HG03460 (cell line): ENCODE measurements around the gene PCDH15.

Experiments
- ATAC-seq: cut with Tn5 transposase; IDR thresholded peaks from one replicate; pipeline ENCODE4 v1.9.1; 2021; ENCODE audit not compliant: unreplicated experiment

Gene PCDH15

DNA sequence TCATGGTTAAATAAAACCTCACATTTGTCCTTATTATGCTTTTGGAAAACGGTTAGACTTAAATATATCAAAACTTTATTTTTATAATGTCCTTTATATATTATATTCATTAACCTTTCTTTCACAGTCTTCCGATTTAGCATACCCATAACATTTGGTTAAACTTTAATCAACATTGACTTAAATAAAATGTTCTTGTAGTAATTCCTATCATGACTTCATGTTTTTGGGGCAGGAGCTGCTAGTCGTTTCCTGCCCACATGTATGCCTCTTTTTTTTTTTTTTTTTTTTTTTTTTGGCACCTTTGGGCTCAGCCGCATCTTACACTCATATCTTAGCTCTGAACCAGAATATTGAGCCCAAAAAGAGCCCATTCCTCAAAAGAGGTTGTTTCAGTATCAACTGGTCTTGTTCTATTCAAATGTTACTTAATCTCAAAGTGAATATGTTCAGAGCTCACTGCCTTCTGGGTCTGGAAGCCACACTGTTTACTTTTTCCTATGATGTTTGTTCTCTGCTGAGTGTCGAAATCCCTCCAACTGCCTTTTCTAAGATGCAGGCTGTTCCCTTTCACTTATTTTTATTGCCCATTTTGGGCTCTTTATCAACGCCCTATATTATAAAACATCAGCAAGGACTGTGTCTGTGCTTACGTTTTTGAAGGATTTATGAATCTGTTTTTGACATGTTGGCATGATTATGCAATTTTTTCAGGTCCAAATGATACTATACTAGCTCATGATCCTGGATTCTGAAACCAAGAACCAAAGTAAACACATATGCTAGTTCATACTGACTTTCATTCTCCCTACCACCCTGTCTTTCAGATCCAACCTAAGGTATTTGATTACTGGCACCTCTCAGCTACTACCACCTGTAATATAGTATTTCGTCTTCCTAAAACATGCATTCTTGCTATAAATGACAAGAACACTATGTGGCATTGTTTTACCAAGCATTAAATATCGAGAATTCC, 914.4 kb downstream of the PCDH15 start:
- no peak for ATAC-seq

DNA sequence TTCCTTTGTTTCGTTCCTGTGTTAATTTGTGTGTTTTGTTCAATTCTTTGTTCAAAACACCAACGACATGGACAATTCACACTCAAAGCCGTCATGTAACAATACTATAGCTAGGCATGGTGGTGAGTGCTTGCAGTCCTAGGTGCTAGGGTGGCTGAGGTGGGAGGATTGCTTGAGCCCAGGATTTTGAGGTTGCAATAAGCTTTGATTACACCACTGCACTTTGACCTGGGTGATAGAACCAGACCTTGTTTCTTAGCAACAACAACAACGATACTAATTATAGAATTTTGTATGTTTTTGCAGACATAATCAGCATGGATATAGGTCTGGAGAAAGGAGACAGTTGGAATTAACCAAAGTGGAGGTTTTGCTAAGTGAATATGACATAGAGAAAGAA, 936.2 kb downstream of the PCDH15 start:
- no peak for ATAC-seq

DNA sequence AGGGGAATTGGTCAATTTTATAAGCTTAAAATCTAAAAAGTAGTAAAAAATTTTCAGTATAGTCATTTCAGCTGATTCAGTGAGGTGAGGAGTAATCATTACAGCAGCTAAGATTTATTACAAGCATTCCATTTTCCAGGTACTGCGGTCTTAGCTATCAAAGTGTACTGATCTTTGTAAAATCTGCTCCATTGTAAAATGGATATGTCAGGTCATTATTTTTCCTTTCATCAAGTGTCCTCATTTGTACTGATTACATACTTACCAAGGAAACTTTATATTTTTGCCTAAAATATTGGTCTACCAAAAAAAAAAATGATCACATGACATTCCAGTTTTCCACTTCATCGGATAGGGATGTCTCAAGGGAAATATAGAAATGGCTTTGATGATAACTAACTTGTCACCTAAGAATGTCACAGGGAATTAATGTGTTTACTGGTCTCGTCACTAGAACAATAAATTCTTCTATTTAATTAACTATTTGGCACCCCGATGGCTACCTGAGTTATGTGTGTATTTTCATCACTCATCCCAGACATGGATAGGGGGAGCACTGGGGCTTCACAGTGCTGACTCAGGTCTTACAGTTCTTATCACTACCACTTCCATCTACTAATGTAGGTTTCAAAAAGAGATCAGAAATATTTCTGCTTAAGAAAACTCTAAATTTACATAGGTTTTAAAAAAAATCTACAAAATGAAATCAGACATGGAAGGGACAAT, 948.4 kb downstream of the PCDH15 start:
- ATAC-seq, result no peak

DNA sequence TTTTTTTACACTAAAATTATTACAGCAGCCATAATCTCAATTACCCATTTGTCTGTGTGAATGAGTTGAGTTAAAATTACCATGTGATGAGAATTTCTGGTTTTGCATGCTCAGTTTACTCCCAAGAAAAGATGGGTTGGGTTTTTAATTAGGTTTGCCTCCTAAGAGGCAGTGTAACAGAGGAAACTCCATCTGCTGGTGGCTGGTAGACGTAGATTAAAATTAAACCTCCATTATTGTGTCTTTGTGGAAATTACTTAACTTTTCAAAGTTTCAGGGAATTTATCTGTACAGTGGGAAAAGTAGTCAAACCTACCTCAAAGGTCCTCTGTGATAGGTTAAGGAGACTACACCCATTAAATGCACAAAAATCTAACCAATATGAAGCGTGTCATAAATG, 954.2 kb downstream of the PCDH15 start:
- no peak for ATAC-seq

DNA sequence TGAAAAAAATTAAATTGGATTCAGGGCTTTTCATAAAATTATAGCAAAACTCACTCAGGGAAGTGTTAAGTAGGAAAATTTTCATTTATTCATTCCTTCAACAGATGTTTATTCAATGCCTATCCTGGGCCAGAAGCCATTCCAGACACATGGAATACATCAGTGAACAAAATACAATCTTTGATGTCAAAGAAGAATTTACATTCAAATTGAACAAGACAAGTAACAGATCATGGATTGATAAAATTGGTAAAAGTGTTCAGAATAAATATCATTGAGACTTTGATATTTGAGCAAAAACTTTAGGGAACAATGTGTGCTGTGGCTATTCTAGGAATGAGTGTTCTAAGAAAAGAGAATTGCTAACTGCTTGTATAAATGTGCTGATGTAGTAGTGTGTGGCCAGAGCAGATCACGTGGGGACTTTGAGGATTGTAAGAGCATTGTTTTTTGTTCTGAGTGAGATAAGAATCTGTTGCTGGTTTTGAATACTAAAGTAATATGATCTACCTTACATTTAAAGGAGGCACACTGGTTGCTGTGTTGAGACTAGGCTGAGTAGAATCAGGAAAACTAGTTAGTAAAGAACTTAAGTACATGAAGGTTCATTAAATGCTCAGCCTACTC, 957.2 kb downstream of the PCDH15 start:
- ATAC-seq, result no peak

DNA sequence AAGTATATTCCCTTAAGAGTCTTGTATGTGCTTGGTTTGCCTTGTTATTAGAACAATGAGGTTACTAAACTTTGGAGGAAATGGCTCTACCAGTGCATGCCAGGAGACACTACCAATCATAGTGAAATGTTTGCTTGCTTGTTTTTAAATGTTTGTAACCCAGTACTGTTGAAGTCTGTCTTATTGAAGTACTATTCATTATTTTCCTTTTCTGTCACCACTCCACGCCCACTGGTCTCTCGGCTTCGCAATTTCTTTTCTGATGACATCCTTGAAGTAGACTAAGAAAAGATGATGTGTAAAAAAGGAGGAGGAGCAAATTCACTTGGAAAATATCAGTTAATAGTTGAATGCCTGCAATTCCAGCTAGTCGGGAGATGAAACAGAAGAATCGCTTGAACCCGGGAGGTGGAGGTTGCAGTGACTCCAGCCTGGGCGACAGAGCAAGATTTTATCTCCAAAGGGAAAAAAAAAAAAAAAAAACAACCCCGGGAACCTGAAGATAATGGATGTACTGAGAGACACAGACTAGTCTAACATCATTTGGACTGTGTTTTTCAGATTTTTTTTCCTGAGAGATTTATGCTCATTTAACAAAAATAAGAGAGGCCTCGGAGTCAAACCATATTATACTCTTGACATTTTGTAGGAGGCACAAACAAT, 959.4 kb downstream of the PCDH15 start:
- no peak for ATAC-seq

DNA sequence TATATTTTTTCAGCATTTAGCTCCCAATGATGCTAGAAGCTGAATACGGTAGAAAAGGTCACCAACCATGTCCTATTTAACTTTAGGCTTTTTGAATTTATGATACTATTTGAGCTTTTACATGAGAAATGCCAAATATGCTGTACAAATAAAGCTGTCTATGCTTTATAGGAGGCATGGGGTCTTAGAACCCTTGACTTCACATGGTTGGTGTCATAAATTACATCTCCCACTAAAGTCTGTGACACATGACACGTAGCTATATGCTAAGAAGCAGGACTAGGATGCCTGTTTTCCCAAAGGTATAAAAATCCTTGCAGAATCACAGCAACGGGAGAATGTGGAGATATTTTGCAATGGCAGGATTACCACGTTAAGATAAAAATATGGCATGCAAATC, 960.4 kb downstream of the PCDH15 start:
- no peak for ATAC-seq

DNA sequence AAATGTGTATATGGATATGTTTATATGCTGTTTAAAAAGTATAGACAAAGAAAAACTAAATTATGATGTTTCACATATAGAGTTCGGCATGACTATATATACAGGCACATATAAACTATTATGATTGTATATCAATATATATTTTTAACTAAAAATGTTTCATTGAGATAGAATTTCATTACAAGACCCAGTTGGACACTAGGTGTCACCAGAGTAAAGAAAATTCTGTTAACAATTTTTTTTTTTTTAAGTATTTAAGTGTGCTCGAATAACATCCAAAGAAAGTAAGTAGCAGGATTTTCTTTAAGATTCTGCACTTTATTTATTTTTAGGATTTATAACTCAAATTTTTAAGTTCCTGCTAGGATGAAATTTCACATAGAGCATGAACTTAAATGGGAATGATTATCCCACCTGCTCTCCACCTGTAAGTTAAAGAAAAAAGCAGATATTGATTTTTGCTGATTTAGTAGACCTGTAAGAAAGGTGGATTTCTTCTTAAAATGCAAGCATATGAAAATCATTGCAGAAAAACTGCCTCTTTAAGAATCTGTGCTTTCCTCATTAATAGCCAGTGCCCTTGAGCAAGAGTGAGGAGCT, 961.5 kb downstream of the PCDH15 start:
- no peak for ATAC-seq

DNA sequence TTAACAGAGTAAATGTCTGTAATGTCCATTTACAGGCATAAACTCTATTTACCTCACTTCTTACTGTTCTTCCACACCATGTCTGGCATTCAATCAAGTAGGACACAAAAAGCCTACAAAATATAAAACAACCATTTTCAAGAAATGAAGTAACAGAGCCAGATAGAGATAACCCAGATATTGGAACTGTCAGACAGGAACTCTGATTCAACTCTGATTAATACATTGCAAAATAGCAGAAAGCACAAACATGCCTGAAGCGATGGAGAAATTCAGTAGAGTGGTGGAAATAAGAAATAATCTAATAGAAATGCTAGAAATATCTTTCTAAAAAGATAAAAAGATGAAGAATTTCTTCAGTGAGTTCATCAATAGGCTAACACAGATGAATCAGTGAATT, 964.4 kb downstream of the PCDH15 start:
- ATAC-seq, result no peak

DNA sequence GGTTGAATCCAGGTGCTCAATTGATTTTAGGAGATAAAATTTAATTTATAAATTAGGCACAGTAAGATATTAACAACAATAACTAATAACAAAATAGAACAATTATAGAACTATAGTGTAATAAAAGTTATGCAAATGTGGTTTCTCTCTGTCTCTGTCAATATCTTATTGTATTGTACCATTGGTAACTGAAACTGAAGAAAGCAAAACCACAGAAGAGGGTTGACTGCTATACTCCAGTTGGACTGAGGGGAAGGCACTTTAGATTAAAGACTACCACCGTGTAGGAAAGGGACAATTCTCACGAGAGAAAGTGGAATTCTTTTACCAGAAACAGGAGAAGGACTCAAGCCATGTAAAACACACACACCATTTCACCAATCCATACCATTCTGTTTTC, 967.1 kb downstream of the PCDH15 start:
- ATAC-seq, result no peak

DNA sequence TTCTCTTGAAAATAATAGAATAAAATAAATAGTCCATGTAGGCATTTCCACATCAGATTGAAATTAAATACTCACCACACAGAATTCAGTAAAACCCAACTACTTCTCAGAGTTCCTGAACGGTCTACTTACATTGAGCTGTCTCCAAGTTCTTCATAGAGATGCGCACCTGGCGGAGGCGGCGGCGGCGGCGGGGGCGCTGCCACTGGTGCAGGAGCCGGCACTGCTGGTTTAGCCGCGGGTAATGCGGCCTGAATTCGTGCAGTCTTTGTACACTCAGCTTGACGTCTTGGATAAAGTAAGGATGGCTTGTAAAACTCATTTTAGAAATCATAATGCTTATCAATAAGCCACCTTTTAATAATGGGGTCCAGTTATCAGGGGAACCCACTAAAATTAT, 973.8 kb downstream of the PCDH15 start:
- no peak for ATAC-seq

DNA sequence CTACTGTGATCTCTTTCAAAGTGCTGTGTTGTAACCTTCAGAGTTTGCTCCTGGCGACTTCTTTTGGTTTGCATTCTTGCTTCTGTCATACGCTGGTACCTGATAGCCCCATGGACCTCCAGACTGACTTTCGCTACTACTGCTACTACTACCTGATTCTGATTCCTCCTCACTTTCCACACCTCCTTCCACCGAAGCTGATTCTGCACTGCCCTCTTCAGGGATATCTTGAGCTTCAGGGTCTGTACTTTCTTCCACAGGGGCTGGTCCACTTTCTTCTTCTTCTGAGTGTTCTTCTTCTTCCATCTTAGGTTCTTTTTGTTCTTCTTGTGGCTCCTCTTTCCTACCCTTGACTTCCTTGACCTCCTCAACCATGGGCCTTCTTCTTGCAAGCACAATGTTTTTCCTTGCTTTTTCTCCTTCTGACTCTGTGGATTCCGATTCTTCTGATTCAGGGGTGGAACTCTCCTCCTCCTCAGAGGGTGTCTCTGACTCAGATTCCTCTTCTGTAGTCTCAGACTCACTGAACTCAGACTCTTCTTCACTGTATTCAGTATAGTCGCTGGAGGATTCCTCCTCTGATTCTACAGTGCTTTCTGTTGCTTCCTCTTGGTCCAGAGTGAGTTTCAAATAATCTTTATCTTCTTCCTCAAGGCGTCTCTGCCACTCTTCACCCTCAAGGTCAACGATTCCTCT, 992.2 kb downstream of the PCDH15 start:
- no peak for ATAC-seq

DNA sequence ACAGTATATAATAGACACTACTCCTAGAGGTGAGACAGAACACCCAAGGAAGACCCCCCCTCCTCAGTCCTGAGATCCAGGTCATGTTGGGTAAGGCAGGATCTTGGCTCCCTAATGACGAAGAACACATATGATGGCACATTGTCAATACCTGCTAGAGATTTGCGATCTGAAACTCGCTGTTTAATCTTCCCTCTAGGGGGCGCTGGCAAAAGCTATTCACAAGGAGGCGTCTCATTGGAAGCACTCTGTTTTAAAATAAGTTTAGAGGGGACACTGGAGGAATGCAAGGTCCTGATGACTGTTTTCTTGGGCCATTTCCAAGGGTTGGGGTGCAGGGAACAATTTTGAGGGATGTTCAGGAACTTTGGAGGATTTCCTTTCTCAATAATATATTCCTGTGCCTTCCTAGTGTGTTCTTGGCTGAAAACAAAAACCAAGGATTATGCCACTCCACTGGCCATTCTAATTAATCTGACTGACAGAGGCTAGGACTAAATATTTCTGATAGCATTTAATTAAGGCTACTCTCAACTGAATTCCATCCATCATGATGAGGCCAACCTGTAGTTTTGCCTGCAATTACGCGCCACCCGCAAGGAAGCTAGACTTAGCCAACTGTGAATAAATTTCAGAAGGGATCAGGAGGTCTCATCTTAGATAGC, 1014.7 kb downstream of the PCDH15 start:
- no peak for ATAC-seq

DNA sequence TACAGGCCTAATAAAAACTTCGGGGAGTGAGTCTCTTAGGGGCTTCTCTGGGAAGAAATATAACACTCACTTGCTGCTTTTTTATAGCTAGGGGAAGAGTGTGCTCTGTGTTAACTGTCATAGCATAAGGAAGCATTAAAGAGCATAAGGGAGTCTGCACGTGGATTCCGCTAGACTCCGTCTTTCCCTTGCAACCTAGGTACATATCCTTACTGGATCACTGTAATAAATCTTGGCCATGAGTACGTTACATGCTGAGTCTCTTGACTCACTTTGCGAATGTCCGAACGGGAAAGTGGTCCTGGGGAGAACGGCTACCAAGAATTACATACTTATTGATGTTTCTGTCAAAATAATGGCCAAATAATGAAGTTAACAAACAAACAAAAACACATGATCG, 1029.3 kb downstream of the PCDH15 start:
- ATAC-seq, result no peak

DNA sequence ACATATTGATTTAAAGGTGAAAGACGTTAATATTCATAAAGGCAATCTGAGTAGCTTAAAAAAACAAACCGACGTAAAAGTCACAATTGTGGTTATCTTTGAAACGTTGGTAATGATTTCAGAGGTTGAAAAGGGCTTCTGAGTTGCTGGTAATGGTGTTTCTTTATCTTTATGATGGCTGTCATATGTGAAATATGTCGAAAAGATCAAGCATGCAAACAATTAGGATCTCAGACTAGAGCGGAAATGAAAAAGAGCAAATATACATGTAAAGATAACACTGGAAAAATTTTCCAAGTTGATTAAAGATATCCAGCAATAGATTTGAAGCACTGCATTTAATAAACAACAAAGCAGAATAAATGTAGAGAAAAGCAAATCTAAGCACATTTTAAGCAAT, 1030.1 kb downstream of the PCDH15 start:
- ATAC-seq, result no peak

DNA sequence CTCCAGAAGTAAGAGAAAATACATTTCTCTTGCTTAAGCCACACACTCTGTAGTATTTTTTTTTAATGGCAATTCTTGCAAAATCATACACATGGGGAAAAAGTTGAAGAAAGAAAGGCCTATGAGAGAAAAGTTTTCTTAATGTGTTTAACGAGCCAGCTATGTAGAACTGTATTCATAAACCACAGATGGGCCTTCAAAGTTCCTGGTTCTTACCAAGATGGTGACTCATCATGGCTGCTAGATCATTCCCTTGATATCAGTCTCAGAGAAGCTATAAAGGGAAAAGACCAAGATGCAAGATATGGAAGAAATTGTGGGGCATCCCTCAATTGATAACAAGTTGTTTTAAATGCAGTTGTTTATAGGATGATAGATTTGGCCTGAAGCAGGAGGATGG, 1035.7 kb downstream of the PCDH15 start:
- ATAC-seq, result no peak

DNA sequence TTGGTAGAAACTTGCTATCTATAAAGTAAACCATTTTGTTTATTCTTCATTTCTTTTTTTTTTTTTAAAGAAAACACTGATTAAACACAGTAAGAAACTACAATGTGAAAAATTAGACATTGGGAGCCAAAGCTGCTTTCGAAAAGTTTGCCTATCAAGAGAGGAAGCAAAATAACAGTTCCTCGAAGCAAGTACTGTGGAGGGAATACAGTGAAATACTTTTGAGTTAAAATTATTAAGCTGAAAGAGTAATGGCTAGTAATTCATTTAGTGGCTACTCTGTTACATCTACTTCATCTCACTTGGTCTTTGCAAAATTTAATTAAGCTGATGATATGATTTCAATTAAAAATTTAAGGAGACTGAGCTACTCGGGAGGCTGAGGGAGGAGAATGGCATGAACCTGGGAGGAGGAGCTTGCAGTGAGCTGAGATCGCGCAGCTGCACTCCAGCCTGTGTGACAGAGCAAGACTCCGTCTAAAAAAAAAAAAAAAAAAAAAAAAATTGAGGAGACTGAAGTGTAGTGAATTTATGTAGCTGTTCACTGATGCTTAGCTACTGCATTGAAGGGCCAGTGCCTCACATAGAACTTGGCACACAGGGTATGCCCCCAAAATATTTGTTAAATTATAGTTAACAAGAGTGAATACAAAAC, 1046.3 kb downstream of the PCDH15 start:
- no peak for ATAC-seq
